HG02610 (cell line): ENCODE data around the gene TAS2R14.

Experiments
- ATAC-seq: cut with Tn5 transposase; IDR thresholded peaks from one replicate; pipeline ENCODE4 v1.9.1; 2021; ENCODE audit warnings: mild to moderate bottlenecking, moderate library complexity; ENCODE audit not compliant: unreplicated experiment

TAS2R14 gene

GRCh38 chr12:10910380-10910779, 28.7 kb downstream of the TAS2R14 start:
- no peak for ATAC-seq

GRCh38 chr12:10909462-10909861, 29.6 kb downstream of the TAS2R14 start, which contains the start of gene TAS2R13:
Gene TAS2R13, minus strand, starts transcription at chr12:10909562. Its CDS starts 264 bp downstream, at chr12:10909298.
- ATAC-seq: no peak

DNA sequence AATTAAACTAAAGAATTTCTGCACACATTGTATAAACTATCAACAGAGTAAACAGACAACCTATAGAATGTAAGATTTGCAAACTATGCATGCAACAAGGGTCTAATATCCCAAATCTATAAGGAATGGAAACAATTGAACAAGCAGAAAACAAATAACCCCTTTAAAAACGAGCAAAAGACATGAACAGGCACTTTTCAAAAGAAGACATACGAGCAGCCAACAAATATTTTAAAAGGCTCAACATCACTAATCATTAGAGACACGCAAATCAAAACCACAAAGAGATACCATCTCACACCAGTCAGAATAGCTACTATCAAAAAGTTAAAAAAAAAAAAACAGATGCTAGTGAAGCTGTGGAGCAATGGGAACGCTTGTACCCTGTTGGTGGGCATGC, 34.4 kb downstream of the TAS2R14 start:
- ATAC-seq: no peak

GRCh38 chr12:10901427-10901826, 37.6 kb downstream of the TAS2R14 start:
- ATAC-seq: no peak

- no peak for ATAC-seq
Observed at GRCh38 chr12:10900972-10901371, 38.1 kb downstream of the TAS2R14 start.

DNA sequence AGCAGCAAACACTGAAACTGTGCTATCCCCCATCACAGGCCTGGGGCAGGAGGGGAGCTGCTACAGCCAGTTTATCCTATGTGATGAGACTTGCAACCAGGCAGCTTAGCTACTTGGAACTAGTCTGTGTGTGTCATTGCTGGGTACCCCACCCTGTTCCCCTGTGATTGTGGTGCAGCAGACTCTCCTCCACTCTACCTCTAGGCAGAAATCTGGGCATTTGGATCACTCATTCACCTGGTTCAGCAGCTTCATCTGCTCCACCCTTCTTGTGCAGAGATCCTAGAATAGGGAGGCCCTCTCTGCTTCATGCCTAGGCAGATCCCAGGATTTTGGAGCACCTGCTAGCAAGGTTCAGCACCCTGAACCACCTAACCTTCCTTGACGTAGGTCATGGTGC, 38.5 kb downstream of the TAS2R14 start:
- ATAC-seq: no peak

DNA sequence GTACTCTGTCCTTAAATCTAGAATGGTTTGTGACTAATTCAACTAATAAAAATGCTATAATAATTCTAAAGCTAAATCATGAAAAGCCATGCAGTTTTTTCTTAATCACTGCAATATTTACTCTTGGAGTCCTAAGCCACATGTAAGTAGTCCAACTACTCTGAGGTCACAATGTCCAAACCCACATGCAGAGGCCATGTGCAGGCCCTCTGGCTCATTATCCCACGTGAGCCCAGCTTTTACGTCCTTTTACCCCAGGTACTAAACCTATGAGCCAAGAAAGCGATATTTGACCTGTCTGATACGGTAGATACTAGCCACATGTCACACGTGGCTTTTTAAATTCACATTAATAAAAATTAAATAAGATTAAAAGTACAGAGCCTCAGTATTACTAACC, 42.2 kb downstream of the TAS2R14 start:
- ATAC-seq: no peak

- ATAC-seq: no peak
Observed at GRCh38 chr12:10891937-10892336, 47.1 kb downstream of the TAS2R14 start.

- ATAC-seq: no peak
Observed at GRCh38 chr12:10889226-10889625, 49.8 kb downstream of the TAS2R14 start.
